DLD1 (cell line): ENCODE measurements around the gene MED27.
"Not testable (repeated sequence)": the region's sequence is repeated elsewhere in the genome, so short reads cannot be mapped to it uniquely, and the experiment has no call there.

Experiments
- in situ Hi-C: cut with HindIII; loops from 2 replicates; pipeline ENCODE4 v1.10.0; 2017; ENCODE audit warnings: low sequenced_read_pairs

The MED27 gene

DNA sequence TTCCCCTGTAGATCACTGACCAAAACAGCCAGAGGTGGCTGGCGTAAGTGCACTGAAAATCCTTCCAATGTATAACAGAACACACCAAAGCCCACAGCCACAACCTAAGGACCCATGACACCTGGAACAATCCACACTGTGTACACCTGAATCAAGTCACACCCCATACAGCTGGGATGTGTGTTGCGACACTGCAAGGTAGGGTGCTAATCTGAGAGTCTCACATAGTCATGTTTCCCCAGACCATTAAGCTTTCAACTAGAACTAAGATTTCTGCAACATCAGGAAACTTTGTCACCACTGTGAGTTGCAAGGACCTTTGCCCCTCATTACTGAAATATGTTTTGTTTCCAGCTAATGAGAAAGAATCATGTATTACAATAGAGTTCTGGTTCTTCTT, 59.4 kb downstream of the MED27 start:
- in situ Hi-C loops, result no loop called here

DNA sequence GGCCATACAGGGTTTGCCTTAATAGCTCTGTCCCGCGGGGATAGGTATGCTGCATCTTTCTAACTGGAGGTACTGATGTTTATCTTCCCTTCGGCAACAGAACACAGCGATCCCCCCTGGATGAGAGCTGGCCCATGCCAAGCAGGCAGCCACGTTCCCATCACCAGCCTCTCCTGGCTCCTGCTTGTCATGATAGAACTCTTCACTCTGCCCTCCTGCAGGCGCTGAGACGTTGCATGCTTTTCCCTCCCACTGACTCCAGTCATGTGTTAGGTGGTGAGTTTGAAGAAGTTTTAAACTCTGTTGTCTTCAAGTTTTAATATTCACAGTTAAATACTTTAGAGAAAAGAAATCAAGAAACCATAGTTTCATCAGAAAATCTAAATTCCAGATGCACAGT, 60.0 kb downstream of the MED27 start:
- in situ Hi-C loops, result no loop called here

DNA sequence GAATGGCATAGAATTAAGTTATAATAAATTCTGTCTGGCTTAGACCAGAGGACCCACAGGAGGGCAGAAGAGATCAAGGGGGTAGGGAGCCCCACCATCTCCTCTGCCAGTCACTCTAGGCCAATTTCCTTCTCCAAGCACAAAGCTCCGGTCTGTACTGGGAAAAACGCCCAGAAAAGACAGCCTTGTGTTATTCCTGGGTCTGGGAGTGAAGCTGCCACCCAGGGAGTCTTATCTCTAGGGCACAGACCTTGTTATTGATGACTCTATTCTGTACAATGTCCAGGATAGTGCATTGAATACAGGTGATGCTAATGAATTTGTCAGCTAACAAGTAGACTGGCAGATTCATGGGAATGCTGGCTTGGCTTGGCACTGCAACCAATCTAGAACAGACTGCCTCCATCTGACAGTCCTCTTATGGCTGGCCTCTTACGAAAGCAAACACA, 60.7 kb downstream of the MED27 start:
- in situ Hi-C loops, result no loop called here

DNA sequence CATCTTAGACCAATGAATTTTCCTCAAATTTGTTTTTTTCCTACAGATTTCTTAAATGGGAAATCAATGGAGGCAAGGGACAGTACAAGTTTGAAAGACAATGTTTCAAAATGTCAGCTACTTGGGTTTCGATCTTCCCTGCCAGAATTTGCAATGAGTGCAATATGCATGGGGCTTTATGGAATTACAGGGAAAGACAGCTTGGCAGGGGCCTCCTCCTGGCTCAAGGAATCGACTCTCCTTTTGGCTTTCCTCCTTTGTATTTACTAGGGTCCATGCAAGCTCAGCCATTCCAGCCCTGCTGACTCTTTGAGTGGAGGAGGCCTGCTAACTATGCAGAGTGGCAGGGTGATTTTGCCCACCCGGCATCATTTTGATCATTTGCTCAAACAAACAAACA, 63.2 kb downstream of the MED27 start:
- in situ Hi-C loops, result no loop called here

DNA sequence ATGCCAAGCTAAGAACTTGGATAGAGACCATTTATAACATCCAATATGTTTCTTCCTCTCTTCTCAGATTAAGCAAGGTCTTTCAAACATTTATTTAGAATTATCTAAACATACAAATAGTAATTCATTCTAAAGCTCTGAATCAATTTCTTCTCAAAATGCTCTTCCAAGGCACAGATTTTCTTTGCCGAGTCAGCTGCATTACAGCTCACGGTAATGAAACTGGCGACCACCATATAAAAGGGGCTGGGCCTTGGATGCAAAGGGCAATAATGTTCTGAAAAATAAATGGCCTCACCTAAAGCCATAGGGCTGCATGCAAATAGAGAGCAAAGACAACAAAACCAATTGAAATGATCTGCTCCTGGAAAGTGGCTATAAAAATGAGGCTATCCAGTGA, 63.8 kb downstream of the MED27 start:
- in situ Hi-C loops, result no loop called here

DNA sequence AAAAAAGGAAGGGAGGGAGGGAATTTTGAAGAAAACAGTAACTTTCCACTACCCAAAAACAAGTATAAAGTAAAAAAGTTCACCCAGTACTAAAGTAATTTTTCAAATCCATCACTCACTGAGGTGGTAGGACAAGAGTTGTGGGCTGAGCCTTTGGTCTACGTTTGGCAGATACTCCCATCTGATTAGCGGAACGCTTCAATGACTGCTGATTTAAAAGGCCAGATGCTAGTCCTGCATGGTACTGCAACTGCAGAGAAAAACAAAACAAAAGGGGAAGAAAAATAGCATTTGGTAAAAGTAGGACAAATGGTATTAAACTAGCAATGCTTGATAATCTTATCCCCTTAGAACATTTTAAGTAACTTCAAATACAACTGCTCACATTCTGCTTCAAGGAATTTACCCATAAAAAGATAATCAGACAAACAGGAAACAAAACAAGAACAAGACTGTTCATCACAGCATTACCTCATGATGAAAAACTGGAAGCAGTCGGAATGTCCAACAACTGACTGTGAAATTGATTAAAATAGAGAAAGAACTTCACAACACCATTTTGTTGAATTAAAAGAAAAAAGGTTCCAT, 65.4 kb downstream of the MED27 start:
- in situ Hi-C loops, result no loop called here

DNA sequence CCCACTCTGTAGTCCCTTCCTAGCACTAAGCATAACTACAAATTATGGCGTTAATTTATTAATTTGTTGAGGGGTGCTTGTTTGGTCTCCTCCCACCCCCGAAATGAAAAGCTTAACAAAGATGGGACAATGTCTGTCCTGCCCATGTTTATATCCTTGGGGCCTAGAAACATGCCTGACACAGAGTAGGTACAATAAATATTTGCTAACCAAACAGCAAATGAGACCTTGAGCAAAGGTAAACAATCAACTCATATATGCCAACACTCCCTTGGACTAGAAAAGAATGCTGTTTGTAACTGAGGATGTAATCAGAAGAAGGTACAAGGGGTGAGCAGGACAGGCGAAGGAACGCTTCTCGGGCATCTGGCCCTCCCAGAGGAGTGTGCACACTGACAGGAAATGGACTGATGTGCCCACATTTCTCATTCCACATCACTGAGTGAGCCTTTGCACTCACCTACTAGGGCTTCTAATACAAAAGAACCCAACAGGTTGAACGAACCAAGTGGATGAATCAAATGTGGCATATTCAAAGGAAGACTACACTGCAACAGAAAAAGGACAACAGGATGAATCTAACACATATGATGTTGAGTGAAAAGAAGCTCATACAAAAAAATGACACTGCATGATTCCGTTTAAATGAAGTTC, 66.8 kb downstream of the MED27 start:
- in situ Hi-C loops, result no loop called here

DNA sequence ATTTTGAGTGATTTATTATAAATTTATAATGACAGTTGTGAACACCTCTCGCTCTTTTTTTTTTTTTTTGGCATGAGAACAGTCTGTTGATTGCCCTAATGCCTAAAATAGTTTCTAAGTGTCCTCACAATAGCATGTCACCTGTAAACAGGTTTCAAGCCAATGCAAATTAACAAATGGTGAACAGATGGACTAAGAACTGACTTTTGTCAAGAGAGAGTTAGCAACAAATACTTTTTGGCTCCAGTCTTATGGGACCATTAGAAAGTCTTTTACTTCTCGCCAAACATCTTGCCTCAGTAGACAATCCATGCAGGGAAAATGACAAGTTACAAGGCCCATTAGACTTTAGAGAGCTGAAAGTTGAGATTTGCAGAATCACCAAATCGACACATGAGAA, 67.8 kb downstream of the MED27 start:
- in situ Hi-C loops, result no loop called here

DNA sequence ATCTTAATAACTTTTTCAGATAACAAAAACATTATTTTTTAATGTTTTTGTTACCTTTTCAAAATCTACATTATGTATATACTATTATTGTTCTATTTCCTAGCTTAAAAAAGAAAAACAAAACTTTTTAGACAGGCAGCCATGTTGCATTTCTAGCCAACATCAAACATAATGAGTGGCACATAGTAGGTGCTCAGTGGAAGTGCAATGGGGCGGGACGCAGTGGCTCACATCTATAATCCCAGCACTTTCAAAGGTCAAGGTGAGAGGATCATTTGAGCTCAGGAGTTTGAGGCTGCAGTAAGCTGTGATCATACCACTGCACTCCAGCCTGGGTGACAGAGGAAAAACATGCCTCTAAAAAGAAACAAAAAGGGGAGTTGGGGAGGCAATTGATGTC, 68.4 kb downstream of the MED27 start:
- in situ Hi-C loops, result no loop called here

DNA sequence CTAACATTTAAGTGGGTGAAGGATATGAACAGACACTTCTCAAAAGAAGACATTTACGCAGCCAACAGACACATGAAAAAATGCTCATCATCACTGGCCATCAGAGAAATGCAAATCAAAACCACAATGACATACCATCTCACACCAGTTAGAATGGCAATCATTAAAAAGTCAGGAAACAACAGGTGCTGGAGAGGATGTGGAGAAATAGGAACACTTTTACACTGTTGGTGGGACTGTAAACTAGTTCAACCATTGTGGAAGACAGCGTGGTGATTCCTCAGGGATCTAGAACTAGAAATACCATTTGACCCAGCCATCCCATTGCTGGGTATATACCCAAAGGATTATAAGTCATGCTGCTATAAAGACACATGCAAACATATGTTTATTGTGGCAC, 69.5 kb downstream of the MED27 start:
- in situ Hi-C loops, result not testable (repeated sequence)

DNA sequence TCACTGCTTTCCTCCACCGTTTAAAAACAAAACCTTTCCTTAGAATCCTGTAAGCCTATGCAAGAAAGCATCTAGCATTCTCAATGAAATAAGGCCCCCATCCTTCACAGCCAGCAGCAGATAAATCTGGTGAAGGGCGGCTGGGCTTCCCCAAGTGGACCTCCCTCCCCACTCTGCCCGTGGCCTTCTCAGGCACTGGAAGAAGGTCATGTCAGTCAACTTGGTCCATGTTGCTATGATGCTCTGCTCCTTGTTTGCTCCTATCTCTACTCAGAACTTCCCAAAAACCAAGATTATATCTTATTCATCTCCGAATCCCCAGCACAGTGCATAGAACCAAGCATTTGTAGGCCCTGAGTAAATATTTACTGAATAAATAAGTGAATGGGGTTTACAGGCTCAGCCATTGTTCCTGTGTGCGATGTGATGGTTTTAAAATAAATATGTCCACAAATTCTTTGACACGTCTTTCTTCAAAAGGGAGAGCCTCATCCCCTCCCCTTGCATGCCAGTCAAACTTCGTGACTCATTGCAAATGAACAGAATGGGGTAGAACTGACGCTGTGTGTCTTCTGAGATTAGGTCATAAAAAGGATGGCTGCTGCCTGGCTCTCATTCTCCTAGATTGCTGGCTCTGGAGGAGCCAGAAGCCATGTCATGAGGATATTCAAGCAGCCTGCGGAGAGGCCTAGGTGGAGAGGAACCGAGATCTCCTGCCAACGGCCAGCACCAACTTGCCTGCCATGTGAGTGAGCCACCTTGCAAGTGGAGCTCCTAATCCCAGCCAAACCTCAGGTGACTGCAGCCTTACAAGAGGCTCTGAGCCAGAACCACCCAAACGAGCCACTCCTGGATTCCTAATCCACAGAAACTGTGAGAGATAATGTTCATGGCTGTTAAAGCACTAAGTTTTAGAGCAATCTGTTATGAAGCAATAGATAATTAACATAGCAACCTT, 70.5 kb downstream of the MED27 start:
- in situ Hi-C loops, result no loop called here

DNA sequence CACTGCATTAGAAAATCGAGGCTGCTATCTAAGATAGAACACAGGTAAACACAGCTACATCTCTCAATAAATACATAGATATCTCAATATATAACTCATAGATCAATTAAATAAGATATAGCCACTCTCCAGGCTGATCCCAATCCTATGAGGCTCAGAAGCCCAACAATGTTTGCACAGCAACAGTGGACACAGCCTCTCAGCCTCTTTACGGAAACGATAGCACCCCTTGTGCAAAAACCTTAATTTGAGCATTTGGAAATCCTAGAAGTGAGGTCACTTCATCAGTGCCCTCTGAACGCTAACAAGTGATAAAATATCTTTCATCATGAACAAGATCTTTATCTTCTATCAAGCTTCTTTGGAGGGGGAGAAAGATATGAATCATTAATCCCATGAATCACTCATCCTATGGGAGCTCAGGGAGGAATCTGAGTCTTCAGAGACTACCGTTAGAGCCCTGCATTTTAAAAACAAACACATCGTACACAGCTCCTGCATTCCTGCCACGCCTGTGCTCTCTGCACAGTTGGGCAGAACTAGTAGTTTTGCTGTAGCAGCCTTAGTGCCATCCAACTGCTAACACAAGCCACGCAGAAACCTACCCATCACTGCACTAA, 71.4 kb downstream of the MED27 start:
- in situ Hi-C loops, result no loop called here

DNA sequence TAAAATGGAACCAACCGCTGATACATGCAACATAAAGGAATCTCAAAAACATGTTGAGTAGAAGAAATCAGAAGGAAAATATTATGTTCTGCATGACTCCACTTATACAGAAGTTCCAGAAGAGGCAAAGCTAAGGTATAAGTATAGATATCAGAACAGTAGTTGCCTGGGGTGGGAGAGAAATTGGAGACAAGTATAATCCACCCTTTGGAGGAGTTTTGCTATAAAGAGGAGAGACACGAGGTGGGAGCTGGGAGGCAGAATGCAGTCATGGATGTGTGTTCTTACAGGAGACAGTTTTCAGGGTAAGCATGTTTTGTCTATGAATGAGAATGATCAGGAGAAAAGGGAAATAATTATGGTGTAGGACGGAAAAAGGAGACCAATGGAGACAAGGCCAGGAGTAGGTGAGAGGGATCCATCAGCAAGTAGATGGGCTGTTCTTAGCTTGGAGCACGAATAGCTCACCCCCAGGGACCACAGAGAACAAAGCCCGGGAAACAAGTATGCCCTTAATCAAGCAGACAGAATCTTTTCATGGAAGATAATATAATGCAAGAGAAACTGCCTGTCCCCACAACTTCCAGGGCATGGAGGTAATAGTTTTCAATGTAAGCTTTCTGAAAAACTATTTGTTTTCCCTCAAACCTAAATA, 72.2 kb downstream of the MED27 start:
- in situ Hi-C loops, result no loop called here

DNA sequence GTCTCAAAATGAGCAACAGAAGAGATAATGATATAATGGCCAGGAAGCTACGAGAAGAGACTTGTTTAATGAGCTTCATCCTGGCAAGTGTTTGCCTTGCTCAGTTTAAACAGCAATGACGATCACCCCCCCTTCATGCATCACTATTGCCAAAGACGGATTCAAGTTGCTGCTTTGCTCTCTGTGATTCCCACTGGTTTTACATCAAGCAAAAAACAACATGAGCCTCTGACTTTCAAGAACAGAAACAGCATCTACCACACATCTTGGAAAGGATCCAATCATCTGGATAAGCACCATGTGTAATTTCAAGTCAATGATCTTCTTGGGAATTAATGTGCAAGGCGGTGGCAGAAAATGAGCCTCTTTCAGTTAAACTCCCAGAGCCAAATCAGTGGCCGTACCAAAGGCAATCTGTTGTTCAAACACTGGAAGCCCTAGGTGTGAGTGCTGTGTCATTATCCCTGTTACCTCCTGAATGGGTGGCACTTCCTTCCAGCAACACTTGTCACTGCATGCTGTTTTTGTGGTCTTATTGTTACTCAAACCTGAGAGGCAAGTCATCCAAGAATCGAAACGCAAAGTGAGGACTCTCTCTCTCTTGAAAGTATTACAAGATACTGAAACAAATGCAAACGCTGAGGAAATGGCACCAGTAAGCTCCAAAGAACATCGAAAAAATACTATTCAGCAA, 72.8 kb downstream of the MED27 start:
- in situ Hi-C loops, result no loop called here

DNA sequence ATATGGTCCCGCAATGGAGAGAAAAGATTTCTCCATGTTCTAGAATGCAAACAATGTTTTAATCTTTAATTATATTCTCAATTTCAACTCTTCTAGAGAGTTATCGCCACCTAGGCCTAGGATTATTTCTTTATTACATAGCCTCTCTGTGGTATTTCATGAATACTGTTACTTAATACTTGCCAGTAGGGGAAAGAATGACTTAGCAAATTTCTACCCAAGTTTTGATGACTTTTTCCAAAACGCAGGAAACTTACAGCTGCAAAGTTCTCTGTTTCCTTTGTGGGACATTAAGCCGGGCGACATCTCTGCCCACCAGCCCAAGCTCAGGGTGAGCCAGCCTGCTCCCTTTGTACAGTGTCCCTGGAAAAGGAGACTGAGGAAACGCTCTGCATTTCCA, 73.8 kb downstream of the MED27 start:
- in situ Hi-C loops, result no loop called here

DNA sequence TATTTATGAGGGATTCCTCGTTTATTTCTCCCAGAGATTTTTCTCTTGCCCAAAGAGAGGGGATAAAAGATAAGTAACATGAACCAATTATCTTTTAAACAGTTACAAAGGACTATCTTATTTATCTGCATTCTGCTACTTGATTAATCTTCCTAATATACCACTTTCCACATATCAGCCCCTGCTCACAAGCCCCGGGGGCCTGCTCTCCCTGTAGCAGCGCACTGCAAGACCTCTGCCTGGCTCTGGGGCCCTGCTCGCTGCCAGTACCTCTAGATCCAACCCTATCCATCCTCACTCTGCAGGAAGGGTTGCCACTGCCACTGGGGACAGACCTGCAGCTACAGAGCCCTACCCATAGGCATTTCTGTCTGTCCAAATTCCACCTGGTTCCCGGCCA, 75.3 kb downstream of the MED27 start:
- in situ Hi-C loops, result no loop called here

DNA sequence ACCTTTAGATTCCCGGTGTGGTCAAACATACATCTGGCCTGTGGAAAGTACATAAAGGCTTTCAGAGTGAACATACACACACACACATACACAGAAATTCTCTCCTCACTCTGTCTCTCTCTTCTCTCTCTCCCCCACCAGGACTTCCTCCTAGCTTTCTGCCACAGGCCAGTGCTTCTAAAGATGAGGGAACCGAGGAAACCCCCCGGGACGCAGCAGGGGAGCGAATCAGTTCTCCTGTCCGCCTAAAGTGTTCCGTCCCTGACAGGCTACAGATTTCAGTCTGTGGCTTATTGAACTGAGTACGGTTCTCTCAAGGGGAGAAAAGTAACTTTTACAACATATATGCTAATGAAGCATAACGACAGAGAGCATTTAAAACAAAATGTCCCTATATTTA, 75.8 kb downstream of the MED27 start:
- in situ Hi-C loops, result no loop called here

DNA sequence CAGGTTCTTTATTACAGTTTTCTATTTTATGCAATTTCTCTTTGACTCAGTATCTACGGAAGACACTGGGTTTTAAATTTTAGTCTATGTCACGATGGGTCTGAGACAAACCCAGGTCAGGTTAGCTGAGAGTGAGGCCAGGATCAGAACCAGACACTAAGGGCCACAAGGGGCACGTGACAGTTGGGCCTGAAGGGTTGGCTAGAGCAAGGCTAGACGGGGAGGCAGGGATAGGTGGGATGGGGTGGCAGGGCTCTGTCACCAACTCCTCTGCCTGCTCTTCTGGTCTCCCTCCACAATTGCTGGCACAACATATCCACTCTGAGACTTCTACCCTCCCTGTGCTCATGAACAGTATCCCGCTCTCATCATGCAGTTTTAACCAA, 76.4 kb downstream of the MED27 start:
- in situ Hi-C loops, result no loop called here

DNA sequence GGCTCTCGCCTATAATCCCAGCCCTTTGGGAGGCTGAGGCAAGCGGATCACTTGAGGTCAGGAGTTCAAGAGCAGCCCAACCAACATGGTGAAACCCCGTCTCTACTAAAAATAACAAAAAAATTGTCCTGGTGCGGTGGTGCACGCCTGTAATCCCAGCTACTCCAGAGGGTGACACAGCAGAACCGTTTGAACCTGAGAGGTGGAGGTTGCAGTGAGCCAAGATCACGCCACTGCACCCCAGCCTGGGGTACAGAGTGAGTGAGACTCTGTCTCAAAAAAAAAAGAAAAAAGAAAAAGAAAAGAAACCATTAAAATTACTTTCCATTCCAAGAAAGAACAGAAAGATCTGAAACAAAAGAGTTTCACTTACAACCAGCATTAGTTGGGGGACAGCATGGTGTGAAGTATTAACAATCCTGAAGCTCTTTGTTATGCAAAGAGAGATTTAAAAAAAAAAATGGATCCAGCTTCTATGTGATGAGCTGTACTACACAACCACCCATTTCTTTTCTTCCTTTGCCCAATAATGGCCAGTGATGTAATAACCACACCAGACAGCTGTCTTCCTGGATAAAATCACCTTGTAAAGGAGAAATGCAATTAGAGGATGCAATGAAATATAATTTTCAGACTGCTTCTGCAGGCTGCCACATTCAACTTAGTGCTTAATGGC, 76.9 kb downstream of the MED27 start:
- in situ Hi-C loops, result no loop called here

DNA sequence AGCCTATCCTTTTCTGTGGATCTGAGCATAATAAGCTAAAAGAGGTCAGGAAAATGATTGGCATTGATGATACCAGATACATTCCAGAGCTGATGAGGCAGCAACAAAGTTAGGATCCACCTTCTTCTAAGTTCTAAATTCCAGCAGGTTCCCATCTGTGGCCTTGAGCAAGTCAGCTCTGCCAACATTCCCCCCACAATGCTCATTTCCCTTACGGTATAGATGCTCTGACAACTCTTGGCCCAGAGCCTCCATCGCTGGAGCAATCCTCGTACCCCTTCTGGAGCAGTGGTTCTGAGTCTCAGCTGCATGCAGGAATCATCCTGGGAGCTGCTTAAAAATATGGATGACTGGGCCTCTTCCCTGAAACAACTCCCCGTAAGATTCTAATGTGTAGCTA, 78.1 kb downstream of the MED27 start:
- in situ Hi-C loops, result no loop called here
